Measurements from ENCODE around the gene MPV17L2.

MPV17L2 gene

GRCh38 chr19:18245297-18245696 lies 52.3 kb downstream of the MPV17L2 start:
- no peak for DNase-seq (ENCODE audit: low read depth)
